Sigmoid colon (tissue), 4 donors: Measurements from ENCODE around the gene XRRA1.

Experiments used
- CTCF ChIP-seq, 4 experiments: fragments of 450-650 bp in 3 of 4; fragments of 200-600 bp in 1 of 4; IDR thresholded peaks; one replicate each; pipeline ENCODE4 v1.5.1; 2016 to 2019; ENCODE audit warnings: antibody characterized with exemption in 4 of 4, mild to moderate bottlenecking in 3 of 4, moderate library complexity in 2 of 4
- EP300 ChIP-seq, 4 donors: sonication (generic); formaldehyde crosslinking; IDR thresholded peaks; one replicate each; pipeline ENCODE4 v1.6.1; 2017; ENCODE audit warnings: antibody characterized with exemption in 4 of 4
- POLR2A ChIP-seq, 2 donors: fragments of 450-650 bp; IDR thresholded peaks; one replicate each; pipeline ENCODE4 v1.6.1; 2016; ENCODE audit warnings: antibody characterized with exemption in 2 of 2, mild to moderate bottlenecking in 2 of 2, moderate library complexity in 2 of 2
- POLR2AphosphoS5 ChIP-seq, 4 donors: sonication (generic); formaldehyde crosslinking; IDR thresholded peaks; one replicate each; pipeline ENCODE4 v1.6.1; 2017; ENCODE audit warnings: antibody characterized with exemption in 4 of 4

- no peak for TF ChIP-seq POLR2AphosphoS5 (IDR thresholded peaks at IDR 0.05)
- no peak for TF ChIP-seq CTCF (IDR thresholded peaks at IDR 0.05)
- no peak for TF ChIP-seq EP300 (IDR thresholded peaks at IDR 0.05)
- no peak for TF ChIP-seq POLR2A (IDR thresholded peaks at IDR 0.05)
Measured at GRCh38 chr11:74909812-74910211, 39.1 kb downstream of the XRRA1 start.
